GM18858 (cell line): ENCODE data around the gene UBR2.
"Not testable (repeated sequence)": the region's sequence is repeated elsewhere in the genome, so short reads cannot be mapped to it uniquely, and the experiment has no call there.

ENCODE experiments used
- ATAC-seq: cut with Tn5 transposase; IDR thresholded peaks from one replicate; pipeline ENCODE4 v1.9.1; 2021; ENCODE audit not compliant: unreplicated experiment

Gene UBR2

GRCh38 chr6:42616716-42617115 is 52.9 kb downstream of the UBR2 start:
- ATAC-seq = no peak

GRCh38 chr6:42618105-42618504 is 54.3 kb downstream of the UBR2 start:
- no peak for ATAC-seq

GRCh38 chr6:42618686-42619085 is 54.9 kb downstream of the UBR2 start:
- ATAC-seq = no peak

GRCh38 chr6:42619963-42620362 is 56.1 kb downstream of the UBR2 start:
- ATAC-seq = no peak

GRCh38 chr6:42624601-42625000 is 60.8 kb downstream of the UBR2 start:
- no peak for ATAC-seq

- no peak for ATAC-seq
Measured at GRCh38 chr6:42627044-42627443, 63.2 kb downstream of the UBR2 start.

GRCh38 chr6:42627674-42628073 is 63.8 kb downstream of the UBR2 start:
- no peak for ATAC-seq

- no peak for ATAC-seq
Measured at GRCh38 chr6:42628604-42629003, 64.8 kb downstream of the UBR2 start.

GRCh38 chr6:42629845-42630244 is 66.0 kb downstream of the UBR2 start:
- no peak for ATAC-seq

- ATAC-seq = no peak
Measured at GRCh38 chr6:42637681-42638080, 73.9 kb downstream of the UBR2 start.

GRCh38 chr6:42642794-42643193 is 79.0 kb downstream of the UBR2 start:
- ATAC-seq = no peak

GRCh38 chr6:42644211-42644610 is 80.4 kb downstream of the UBR2 start:
- ATAC-seq = no peak

- ATAC-seq = no peak
Measured at GRCh38 chr6:42652024-42652746, 88.4 kb downstream of the UBR2 start.

- ATAC-seq = no peak
Measured at GRCh38 chr6:42653851-42654250, 90.0 kb downstream of the UBR2 start.

- no peak for ATAC-seq
Measured at GRCh38 chr6:42659806-42660205, 96.0 kb downstream of the UBR2 start.

GRCh38 chr6:42661540-42662153 is 97.8 kb downstream of the UBR2 start:
- ATAC-seq = no peak

GRCh38 chr6:42664718-42665117 is 100.9 kb downstream of the UBR2 start:
- no peak for ATAC-seq

GRCh38 chr6:42674368-42674767 is 110.5 kb downstream of the UBR2 start:
- not testable (repeated sequence) for ATAC-seq

- ATAC-seq = no peak
Measured at GRCh38 chr6:42674780-42675179, 111.0 kb downstream of the UBR2 start.

- no peak for ATAC-seq
Measured at GRCh38 chr6:42679358-42679757, 115.5 kb downstream of the UBR2 start.

GRCh38 chr6:42688281-42688680 is 124.5 kb downstream of the UBR2 start:
- no peak for ATAC-seq

- ATAC-seq = no peak
Measured at GRCh38 chr6:42689371-42689770, 125.5 kb downstream of the UBR2 start.
